ENCODE measurements around the gene LHFPL2. TPM values are rescaled to one million over a fixed set of nuclear protein-coding genes. Genes with fewer than 3 reads are reported as not detected.
"Not testable (repeated sequence)": the region's sequence is repeated elsewhere in the genome, so short reads cannot be mapped to it uniquely, and the experiment has no call there.

The LHFPL2 gene
- total and polyA plus RNA-seq, 2 of the 4 experiments (the other 2 are of a cell fraction), result 6.5 to 11.3 TPM

DNA sequence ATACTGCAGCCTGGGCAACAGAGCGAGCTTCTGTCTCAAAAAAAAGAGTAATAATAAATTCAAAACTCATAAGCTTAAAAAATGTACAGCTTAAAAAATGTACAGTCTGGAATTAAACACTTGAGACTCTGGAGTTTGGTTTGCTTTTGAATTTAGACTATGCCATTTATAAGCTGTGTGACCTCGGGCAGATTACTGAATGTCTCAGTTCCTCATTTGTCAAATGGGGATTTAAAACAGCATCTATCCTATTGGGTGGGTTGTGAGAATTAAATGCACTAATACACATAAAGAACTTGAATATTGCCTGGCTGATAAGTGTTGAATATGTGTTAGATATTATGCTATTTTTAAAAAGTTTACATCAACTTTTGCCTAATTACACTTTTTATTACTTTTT is 189.7 kb downstream of the LHFPL2 start:
- no peak overlapping the region for H4K5ac ChIP-seq (ENCODE audit: low read depth, low read length)
- H2BK15ac ChIP-seq (ENCODE audit: low read depth, low read length), result no peak overlapping the region
- no peak overlapping the region for H3K4me3 ChIP-seq (ENCODE audit: insufficient read depth, low read depth, low read length)
- H3K18ac ChIP-seq (ENCODE audit: low read depth, low read length), result no peak overlapping the region
- H3K9ac ChIP-seq (ENCODE audit: low read depth, low read length), result no peak overlapping the region
- H4K8ac ChIP-seq (ENCODE audit: low read depth in 2 of 2, low read length in 2 of 2), result no peak overlapping the region
- in situ Hi-C loops (cut with MboI; ENCODE audit: low sequenced_read_pairs) (no loop called here), dilution Hi-C loops (cut with HindIII; ENCODE audit: low sequenced_read_pairs, unreplicated experiment) (no loop called here), intact Hi-C loops (cut with micrococcal nuclease) (no loop called here)
- no peak overlapping the region for H3K4ac ChIP-seq (ENCODE audit: low read depth, low read length)
- no peak overlapping the region for H4K91ac ChIP-seq (ENCODE audit: insufficient read depth, low read depth, low read length)
- no peak overlapping the region for H3K27ac ChIP-seq (ENCODE audit: insufficient read depth, low read length)
- H3K4me2 ChIP-seq (ENCODE audit: low read depth, low read length), result no peak overlapping the region
- H3K23ac ChIP-seq (ENCODE audit: low read depth, low read length), result no peak overlapping the region
- H3K9me1 ChIP-seq (ENCODE audit: insufficient read depth, low read length), result no peaks in the 10 kb centered on the region
- no CpG with 5 or more reads among the region's 2 CpGs for WGBS, 2 experiments (ENCODE audit: extremely low coverage in 2 of 2, insufficient read length in 1 of 2)
- no peaks in the 10 kb centered on the region for H3K9me3 ChIP-seq (ENCODE audit: control insufficient read depth, insufficient read depth, low read length)
- H3K56ac ChIP-seq (ENCODE audit: extremely low read depth, insufficient read depth, low read length), result no peak overlapping the region
- no peak overlapping the region for H2BK5ac ChIP-seq (ENCODE audit: low read depth, low read length, poor library complexity, severe bottlenecking)
- TF ChIP-seq MXI1 (IDR thresholded peaks at IDR 0.05; ENCODE audit: borderline replicate concordance, low read depth, low read length), result no peak
- POLR2A ChIA-PET (ENCODE audit: unreplicated experiment), result no interaction called here
- peaks cover 3% of the 10 kb centered on the region; the same call in 1 of the 2 replicates for H3K36me3 ChIP-seq (ENCODE audit: control insufficient read depth, insufficient read depth, low read length)
- no peaks in the 10 kb centered on the region for H3K27me3 ChIP-seq (ENCODE audit: control insufficient read depth, insufficient read depth, low read length)
- H2AFZ ChIP-seq (replicated peaks; ENCODE audit: low read length, poor library complexity), result no peak overlapping the region
- H2BK120ac ChIP-seq (ENCODE audit: low read depth, low read length), result no peak overlapping the region
- ATAC-seq (ENCODE audit: low read depth), result no peak
- no peak overlapping the region for H3K14ac ChIP-seq (replicated peaks; ENCODE audit: low read depth, low read length)
- no peak overlapping the region for H2BK20ac ChIP-seq (ENCODE audit: low read depth, low read length)
- H2AK9ac ChIP-seq (replicated peaks; ENCODE audit: low read depth, low read length, poor library complexity), result no peak overlapping the region
- BruUV-seq (replicated peaks), result no TSS peak
- no peak for DNase-seq
- H3K79me1 ChIP-seq (ENCODE audit: low read depth in 1 of 2, low read length in 2 of 2), result no peaks in the 10 kb centered on the region; a peak in 1 of 4 replicates
- H3K4me1 ChIP-seq (ENCODE audit: control insufficient read depth, insufficient read depth, low read length), result no peaks in the 10 kb centered on the region
- CTCF ChIA-PET, result no interaction called here
- H2AK5ac ChIP-seq (ENCODE audit: low read depth, low read length), result no peak overlapping the region
- no peaks in the 10 kb centered on the region for H4K20me1 ChIP-seq (ENCODE audit: insufficient read depth, low read length)

DNA sequence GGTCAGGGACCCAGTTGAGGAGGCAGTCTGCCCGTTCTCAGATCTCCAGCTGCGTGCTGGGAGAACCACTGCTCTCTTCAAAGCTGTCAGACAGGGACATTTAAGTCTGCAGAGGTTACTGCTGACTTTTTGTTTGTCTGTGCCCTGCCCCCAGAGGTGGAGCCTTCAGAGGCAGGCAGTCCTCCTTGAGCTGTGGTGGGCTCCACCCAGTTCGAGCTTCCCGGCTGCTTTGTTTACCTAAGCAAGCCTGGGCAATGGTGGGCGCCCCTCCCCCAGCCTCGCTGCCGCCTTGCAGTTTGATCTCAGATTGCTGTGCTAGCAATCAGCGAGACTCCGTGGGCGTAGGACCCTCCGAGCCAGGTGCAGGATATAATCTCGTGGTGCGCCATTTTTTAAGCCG is 191.1 kb downstream of the LHFPL2 start:
- DNase-seq; H3K9me3 ChIP-seq (ENCODE audit: control insufficient read depth, insufficient read depth, low read length); CTCF ChIA-PET; POLR2A ChIA-PET (ENCODE audit: unreplicated experiment); H2AK9ac ChIP-seq (replicated peaks; ENCODE audit: low read depth, low read length, poor library complexity); H3K4me1 ChIP-seq (ENCODE audit: control insufficient read depth, insufficient read depth, low read length); H4K5ac ChIP-seq (ENCODE audit: low read depth, low read length); H2BK15ac ChIP-seq (ENCODE audit: low read depth, low read length); H3K27ac ChIP-seq (ENCODE audit: insufficient read depth, low read length); H3K27me3 ChIP-seq (ENCODE audit: control insufficient read depth, insufficient read depth, low read length); H2BK20ac ChIP-seq (ENCODE audit: low read depth, low read length); dilution Hi-C loops (cut with HindIII; ENCODE audit: low sequenced_read_pairs, unreplicated experiment); intact Hi-C loops (cut with micrococcal nuclease); H3K23ac ChIP-seq (ENCODE audit: low read depth, low read length); H2BK120ac ChIP-seq (ENCODE audit: low read depth, low read length); H3K4ac ChIP-seq (ENCODE audit: low read depth, low read length); H2AK5ac ChIP-seq (ENCODE audit: low read depth, low read length); H3K4me2 ChIP-seq (ENCODE audit: low read depth, low read length); H3K4me3 ChIP-seq (ENCODE audit: insufficient read depth, low read depth, low read length); ATAC-seq (ENCODE audit: low read depth); H2BK5ac ChIP-seq (ENCODE audit: low read depth, low read length, poor library complexity, severe bottlenecking); H3K18ac ChIP-seq (ENCODE audit: low read depth, low read length); H4K8ac ChIP-seq (ENCODE audit: low read depth in 2 of 2, low read length in 2 of 2); H3K79me1 ChIP-seq (ENCODE audit: low read depth in 1 of 2, low read length in 2 of 2); H3K9me1 ChIP-seq (ENCODE audit: insufficient read depth, low read length); H3K36me3 ChIP-seq (ENCODE audit: control insufficient read depth, insufficient read depth, low read length); H4K91ac ChIP-seq (ENCODE audit: insufficient read depth, low read depth, low read length); in situ Hi-C loops (cut with MboI; ENCODE audit: low sequenced_read_pairs); H3K56ac ChIP-seq (ENCODE audit: extremely low read depth, insufficient read depth, low read length); H2AFZ ChIP-seq (replicated peaks; ENCODE audit: low read length, poor library complexity); H3K9ac ChIP-seq (ENCODE audit: low read depth, low read length); H4K20me1 ChIP-seq (ENCODE audit: insufficient read depth, low read length); BruUV-seq (replicated peaks); H3K14ac ChIP-seq (replicated peaks; ENCODE audit: low read depth, low read length): not testable (repeated sequence)
- no CpG with 5 or more reads among the region's 14 CpGs for WGBS, 2 experiments (ENCODE audit: extremely low coverage in 2 of 2, insufficient read length in 1 of 2)

Measured in IMR-90 (cell line).